ENCODE measurements around the gene MGLL.

DNA sequence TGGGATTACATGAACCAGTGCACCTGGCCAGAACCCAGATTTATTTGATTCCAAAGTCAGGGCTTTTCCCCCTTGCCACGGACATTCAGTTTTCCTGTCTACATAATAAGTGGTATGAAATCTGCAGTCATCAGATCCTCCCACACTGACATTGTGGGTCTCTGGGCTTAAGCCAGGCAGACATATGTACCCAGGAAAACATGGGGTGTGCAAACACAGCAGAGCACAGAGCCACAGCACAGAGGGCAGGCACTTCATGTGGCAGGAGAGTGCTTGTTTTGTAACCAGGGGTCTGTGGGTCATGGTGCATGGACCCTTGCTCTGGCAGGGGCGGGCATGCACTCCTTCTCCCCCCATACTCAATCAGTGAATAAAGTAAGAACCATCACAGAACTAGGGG lies 155.6 kb downstream of the MGLL start:
- TF ChIP-seq EZH2 (IDR thresholded peaks at IDR 0.05; ENCODE audit: insufficient read depth, poor library complexity, severe bottlenecking): no peak
- no peak for TF ChIP-seq EZH2phosphoT487 (IDR thresholded peaks at IDR 0.05; ENCODE audit: insufficient read depth, low read depth)
